NCI-H2107 treated with DMSO at 0.1 percent for 48 hours (cell line): ENCODE measurements around the gene ZFPM1.

Source experiments
- DNase-seq: peaks from one replicate; lab custom pipeline; 2025; ENCODE audit not compliant: unreplicated experiment; lab: John Stamatoyannopoulos, UW

Gene ZFPM1

GRCh38 chr16:88524973-88525662 lies 72.0 kb downstream of the ZFPM1 start:
- no peak for DNase-seq

- DNase-seq: no peak
Measured at GRCh38 chr16:88525663-88525990, 72.5 kb downstream of the ZFPM1 start.

- DNase-seq: no peak
Measured at GRCh38 chr16:88526008-88526905, 73.2 kb downstream of the ZFPM1 start.

- DNase-seq: no peak
Measured at GRCh38 chr16:88526906-88527185, 73.8 kb downstream of the ZFPM1 start.

- no peak for DNase-seq
Measured at GRCh38 chr16:88527186-88527936, 74.3 kb downstream of the ZFPM1 start.

- no peak for DNase-seq
Measured at GRCh38 chr16:88527937-88528743, 75.1 kb downstream of the ZFPM1 start.

GRCh38 chr16:88528902-88529318 lies 75.8 kb downstream of the ZFPM1 start:
- no peak for DNase-seq

GRCh38 chr16:88529596-88529995 lies 76.5 kb downstream of the ZFPM1 start:
- no peak for DNase-seq

- DNase-seq: no peak
Measured at GRCh38 chr16:88530051-88530857, 77.2 kb downstream of the ZFPM1 start.

GRCh38 chr16:88530858-88531203 lies 77.8 kb downstream of the ZFPM1 start:
- DNase-seq: no peak

GRCh38 chr16:88531346-88531745 lies 78.3 kb downstream of the ZFPM1 start:
- no peak for DNase-seq

- DNase-seq: no peak
Measured at GRCh38 chr16:88531931-88532433, 78.9 kb downstream of the ZFPM1 start.

- no peak for DNase-seq
Measured at GRCh38 chr16:88532434-88533241, 79.6 kb downstream of the ZFPM1 start.

- no peak for DNase-seq
Measured at GRCh38 chr16:88533381-88533917, 80.4 kb downstream of the ZFPM1 start.

- no peak for DNase-seq
Measured at GRCh38 chr16:88533932-88534637, 81.0 kb downstream of the ZFPM1 start.

GRCh38 chr16:88534638-88535190 lies 81.6 kb downstream of the ZFPM1 start:
- DNase-seq: no peak

- DNase-seq: no peak
Measured at GRCh38 chr16:88535191-88535856, 82.2 kb downstream of the ZFPM1 start.

GRCh38 chr16:88535857-88536222 lies 82.8 kb downstream of the ZFPM1 start:
- DNase-seq: no peak
